A204.1 (cell line): ENCODE data around the gene MS4A12.
"Not testable (repeated sequence)": the region's sequence is repeated elsewhere in the genome, so short reads cannot be mapped to it uniquely, and the experiment has no call there.

ENCODE experiments used
- FAIRE-seq: peaks from 2 replicates; lab custom pipeline; 2012; peaks lifted over from hg19 to GRCh38; lab: Jason Lieb, UNC

The MS4A12 gene

GRCh38 chr11:60513496-60514460 is 21.2 kb downstream of the MS4A12 start:
- no peak for FAIRE-seq

- no peak for FAIRE-seq
These were observed 22.7 kb downstream of the MS4A12 start, which contains the start of gene MS4A13 for GRCh38 chr11:60515144-60515855. Gene MS4A13 (plus strand): TSS chr11:60515392. CDS start chr11:60518084, 2,692 bp downstream.

- no peak for FAIRE-seq
These were observed 35.9 kb downstream of the MS4A12 start for GRCh38 chr11:60528465-60528864.

GRCh38 chr11:60528934-60529333 is 36.4 kb downstream of the MS4A12 start:
- no peak for FAIRE-seq

GRCh38 chr11:60530454-60531100 is 38.0 kb downstream of the MS4A12 start:
- FAIRE-seq = no peak

GRCh38 chr11:60532383-60532782 is 39.8 kb downstream of the MS4A12 start:
- FAIRE-seq = not testable (repeated sequence)

GRCh38 chr11:60538627-60539026 is 46.0 kb downstream of the MS4A12 start:
- not testable (repeated sequence) for FAIRE-seq

- FAIRE-seq = no peak
These were observed 51.5 kb downstream of the MS4A12 start for GRCh38 chr11:60544077-60544476.
